Upper lobe of left lung (tissue), 6 donors: ENCODE data around the gene IFIT1B. TPM values are rescaled to one million over a fixed set of nuclear protein-coding genes. Genes with fewer than 3 reads are reported as not detected.

Experiments
- ATAC-seq, 2 donors: fragments of 200-7000 bp; cut with Tn5 transposase; one replicate each; pipeline ENCODE4 v1.9.1; 2022; ENCODE audit warnings: mild to moderate bottlenecking in 2 of 2, moderate library complexity in 2 of 2; ENCODE audit not compliant: low FRiP score in 2 of 2
- DNase-seq, 2 donors: peaks; one replicate each; pipeline ENCODE4 v3.0.0-alpha.2; 2019 to 2020
- H3K27ac ChIP-seq, 4 donors: fragments of 200-600 bp; sonication (generic); one replicate each; pipeline ENCODE4 v1.5.1; 2016 to 2019
- H3K27me3 ChIP-seq, 4 donors: fragments of 200-600 bp; sonication (generic); one replicate each; pipeline ENCODE4 v1.5.1; 2017 to 2019
- H3K36me3 ChIP-seq, 4 donors: fragments of 200-600 bp; sonication (generic); one replicate each; pipeline ENCODE4 v1.5.1; 2016 to 2019
- H3K4me1 ChIP-seq, 4 donors: fragments of 200-600 bp; sonication (generic); one replicate each; pipeline ENCODE4 v1.5.1; 2018 to 2019
- H3K4me3 ChIP-seq, 4 donors: fragments of 200-600 bp; sonication (generic); one replicate each; pipeline ENCODE4 v1.5.1; 2017 to 2019; ENCODE audit warnings: mild to moderate bottlenecking in 2 of 4, moderate library complexity in 1 of 4
- H3K9me3 ChIP-seq, 4 donors: fragments of 200-600 bp; sonication (generic); one replicate each; pipeline ENCODE4 v1.5.1; 2018 to 2019
- CTCF ChIP-seq, 6 experiments: fragments of 450-650 bp in 4 of 6; fragments of 200-600 bp in 2 of 6; sonication (generic) in 2 of 6; IDR thresholded peaks; one replicate each; pipeline ENCODE4 v1.5.1; 2016 to 2019; ENCODE audit warnings: antibody characterized with exemption in 6 of 6
- EP300 ChIP-seq, 4 donors: sonication (generic); formaldehyde crosslinking; IDR thresholded peaks; one replicate each; pipeline ENCODE4 v1.5.1; 2017; ENCODE audit warnings: antibody characterized with exemption in 4 of 4, control low read depth in 2 of 4
- POLR2A ChIP-seq, 4 donors: fragments of 450-650 bp; IDR thresholded peaks; one replicate each; pipeline ENCODE4 v1.5.1; 2016 to 2017; ENCODE audit warnings: antibody characterized with exemption in 4 of 4, mild to moderate bottlenecking in 2 of 4
- POLR2AphosphoS5 ChIP-seq, 2 donors: sonication (generic); formaldehyde crosslinking; IDR thresholded peaks; one replicate each; pipeline ENCODE4 v1.5.1; 2017; ENCODE audit warnings: antibody characterized with exemption in 2 of 2
- WGBS, 2 donors: methylation state at CpG; one replicate each; pipeline ENCODE4 v1.1.5; 2017 to 2018; 5-methylcytosine and 5-hydroxymethylcytosine counted together
- total RNA-seq, 6 donors: library from RNA; depleted of rRNA in 4 of 6; stranded (reverse); fragments of >200 nt in 4 of 6; gene quantifications; one replicate each; pipeline versions ENCODE4 v1.1.0 to v1.2.1, GENCODE V29; 2016 to 2021
- donor health status: DM: no; HTN: no; CAD: no; lungs with moderate emphysema.
- donor health status: DM: no; HTN: yes; CAD: no; lungs with severe emphysema.

The IFIT1B gene
- total RNA-seq, 6 donors from 2014 or later = 0.20 to 0.59 TPM; not detected in 4

- Histone ChIP-seq H3K4me3 (no peak overlapping the region), H3K36me3 (peaks cover 0 to 10% (median 8%) of the 10 kb centered on the region in 4 donors), H3K9me3 (no peaks in the 10 kb centered on the region), H3K27me3 (no peaks in the 10 kb centered on the region), H3K4me1 (peaks cover 23 to 42% (median 27%) of the 10 kb centered on the region in 4 donors), H3K27ac (no peak overlapping the region)
- TF ChIP-seq POLR2AphosphoS5 (IDR thresholded peaks at IDR 0.05) (no peak), CTCF (IDR thresholded peaks at IDR 0.05) (no peak), POLR2A (IDR thresholded peaks at IDR 0.05) (no peak), EP300 (IDR thresholded peaks at IDR 0.05) (no peak)
- ATAC-seq (no peak), DNase-seq (no peak)
- 58 to 70% methylated on average over 2 of the region's 2 CpGs for WGBS, 2 donors
Observed at GRCh38 chr10:89344156-89344555, 33.7 kb upstream of the IFIT1B start.

GRCh38 chr10:89345367-89346000, 32.4 kb upstream of the IFIT1B start:
- H3K27ac ChIP-seq = peak overlapping the region in 3 of 4 donors; percentile 11 to 72 (median 68)
- ATAC-seq (no peak), DNase-seq (no peak)
- peaks cover 26 to 46% (median 31%) of the 10 kb centered on the region in 4 donors for H3K4me1 ChIP-seq
- TF ChIP-seq CTCF (IDR thresholded peaks at IDR 0.05) (no peak), POLR2A (IDR thresholded peaks at IDR 0.05) (no peak), EP300 (IDR thresholded peaks at IDR 0.05) (no peak), POLR2AphosphoS5 (IDR thresholded peaks at IDR 0.05) (no peak)
- H3K4me3 ChIP-seq = no peak overlapping the region
- no peaks in the 10 kb centered on the region for H3K27me3 ChIP-seq
- no peaks in the 10 kb centered on the region for H3K9me3 ChIP-seq
- WGBS, 2 donors = 82 to 85% methylated on average over 4 of the region's 4 CpGs
- H3K36me3 ChIP-seq = no peaks in the 10 kb centered on the region

GRCh38 chr10:89346405-89347254, 31.2 kb upstream of the IFIT1B start:
- H3K36me3 ChIP-seq = no peaks in the 10 kb centered on the region
- ATAC-seq = peak in 1 of 2 donors; percentile 64
- peaks cover 38 to 58% (median 42%) of the 10 kb centered on the region in 4 donors for H3K4me1 ChIP-seq
- H3K9me3 ChIP-seq = no peaks in the 10 kb centered on the region
- peak in 3 of 4 donors; percentile 34 to 83 (median 53) for TF ChIP-seq EP300 (IDR thresholded peaks at IDR 0.05)
- peak; percentile 46 to 67 for TF ChIP-seq POLR2AphosphoS5 (IDR thresholded peaks at IDR 0.05)
- no peak for TF ChIP-seq CTCF (IDR thresholded peaks at IDR 0.05)
- TF ChIP-seq POLR2A (IDR thresholded peaks at IDR 0.05) = no peak
- H3K27ac ChIP-seq = peak overlapping the region; percentile 17 to 72 (median 66)
- H3K4me3 ChIP-seq = no peak overlapping the region
- no peak for DNase-seq
- 52 to 59% methylated on average over 4 of the region's 4 CpGs for WGBS, 2 donors
- H3K27me3 ChIP-seq = no peaks in the 10 kb centered on the region

GRCh38 chr10:89347701-89348457, 30.0 kb upstream of the IFIT1B start:
- H3K9me3 ChIP-seq = no peaks in the 10 kb centered on the region
- peak overlapping the region; percentile 35 to 72 (median 66) for H3K27ac ChIP-seq
- peaks cover 38 to 59% (median 50%) of the 10 kb centered on the region in 4 donors for H3K4me1 ChIP-seq
- no peaks in the 10 kb centered on the region for H3K27me3 ChIP-seq
- WGBS, 2 donors = 56 to 67% methylated on average over 5 to 7 of the region's 7 CpGs
- H3K36me3 ChIP-seq = no peaks in the 10 kb centered on the region
- no peak for ATAC-seq
- no peak for DNase-seq
- TF ChIP-seq POLR2AphosphoS5 (IDR thresholded peaks at IDR 0.05) = no peak
- no peak for TF ChIP-seq EP300 (IDR thresholded peaks at IDR 0.05)
- no peak for TF ChIP-seq CTCF (IDR thresholded peaks at IDR 0.05)
- TF ChIP-seq POLR2A (IDR thresholded peaks at IDR 0.05) = no peak
- no peak overlapping the region for H3K4me3 ChIP-seq
